ENCODE results near the gene PPP1R16B.
A peak's percentile ranks its signal among the peaks of the same experiment; 100 is the strongest.

PPP1R16B gene

GRCh38 chr20:38877483-38877882 lies 72.0 kb downstream of the PPP1R16B start:
- TF ChIP-seq, protein P1, sequence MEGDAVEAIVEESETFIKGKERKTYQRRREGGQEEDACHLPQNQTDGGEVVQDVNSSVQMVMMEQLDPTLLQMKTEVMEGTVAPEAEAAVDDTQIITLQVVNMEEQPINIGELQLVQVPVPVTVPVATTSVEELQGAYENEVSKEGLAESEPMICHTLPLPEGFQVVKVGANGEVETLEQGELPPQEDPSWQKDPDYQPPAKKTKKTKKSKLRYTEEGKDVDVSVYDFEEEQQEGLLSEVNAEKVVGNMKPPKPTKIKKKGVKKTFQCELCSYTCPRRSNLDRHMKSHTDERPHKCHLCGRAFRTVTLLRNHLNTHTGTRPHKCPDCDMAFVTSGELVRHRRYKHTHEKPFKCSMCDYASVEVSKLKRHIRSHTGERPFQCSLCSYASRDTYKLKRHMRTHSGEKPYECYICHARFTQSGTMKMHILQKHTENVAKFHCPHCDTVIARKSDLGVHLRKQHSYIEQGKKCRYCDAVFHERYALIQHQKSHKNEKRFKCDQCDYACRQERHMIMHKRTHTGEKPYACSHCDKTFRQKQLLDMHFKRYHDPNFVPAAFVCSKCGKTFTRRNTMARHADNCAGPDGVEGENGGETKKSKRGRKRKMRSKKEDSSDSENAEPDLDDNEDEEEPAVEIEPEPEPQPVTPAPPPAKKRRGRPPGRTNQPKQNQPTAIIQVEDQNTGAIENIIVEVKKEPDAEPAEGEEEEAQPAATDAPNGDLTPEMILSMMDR (IDR thresholded peaks at IDR 0.05; ENCODE audit: borderline replicate concordance, control extremely low read depth, extremely low read depth, insufficient read depth, missing control alignments) = no peak
- in situ Hi-C loops (cut with MboI; ENCODE audit: low sequenced_read_pairs, unreplicated experiment) = no loop called here
- no peak for DNase-seq (ENCODE audit: low spot score)

DNA sequence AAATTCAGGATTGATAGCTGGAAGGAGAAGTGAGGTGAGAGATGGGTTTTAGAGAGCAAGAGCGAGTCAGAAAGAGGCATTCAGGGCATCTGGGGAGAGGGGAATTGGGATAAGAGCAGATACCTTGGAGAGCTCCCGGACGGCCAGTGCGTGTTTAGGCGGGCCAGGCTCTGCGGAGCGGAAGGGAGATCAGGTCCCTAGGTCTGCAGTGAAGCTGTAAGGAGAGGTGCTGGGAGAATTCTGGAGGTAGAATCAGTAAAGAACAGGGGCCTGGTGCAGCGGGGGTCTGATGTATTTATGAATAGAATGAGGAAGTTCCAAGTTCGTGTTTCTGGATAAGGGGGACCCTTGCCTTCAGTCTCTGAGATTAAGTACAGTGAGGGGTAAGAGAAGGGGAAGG lies 73.4 kb downstream of the PPP1R16B start:
- in situ Hi-C loops (cut with MboI; ENCODE audit: low sequenced_read_pairs, unreplicated experiment) = no loop called here
- DNase-seq (ENCODE audit: low spot score) = no peak
- TF ChIP-seq, protein P1 (IDR thresholded peaks at IDR 0.05; ENCODE audit: borderline replicate concordance, control extremely low read depth, extremely low read depth, insufficient read depth, missing control alignments) = no peak

GRCh38 chr20:38880952-38881735 lies 75.6 kb downstream of the PPP1R16B start:
- TF ChIP-seq, protein P1 (IDR thresholded peaks at IDR 0.05; ENCODE audit: borderline replicate concordance, control extremely low read depth, extremely low read depth, insufficient read depth, missing control alignments) = peak; percentile 12
- in situ Hi-C loops (cut with MboI; ENCODE audit: low sequenced_read_pairs, unreplicated experiment) = no loop called here
- DNase-seq (ENCODE audit: low spot score) = no peak

GRCh38 chr20:38881806-38882440 lies 76.4 kb downstream of the PPP1R16B start:
- in situ Hi-C loops (cut with MboI; ENCODE audit: low sequenced_read_pairs, unreplicated experiment) = no loop called here
- DNase-seq (ENCODE audit: low spot score) = no peak
- TF ChIP-seq, protein P1 (IDR thresholded peaks at IDR 0.05; ENCODE audit: borderline replicate concordance, control extremely low read depth, extremely low read depth, insufficient read depth, missing control alignments) = no peak

DNA sequence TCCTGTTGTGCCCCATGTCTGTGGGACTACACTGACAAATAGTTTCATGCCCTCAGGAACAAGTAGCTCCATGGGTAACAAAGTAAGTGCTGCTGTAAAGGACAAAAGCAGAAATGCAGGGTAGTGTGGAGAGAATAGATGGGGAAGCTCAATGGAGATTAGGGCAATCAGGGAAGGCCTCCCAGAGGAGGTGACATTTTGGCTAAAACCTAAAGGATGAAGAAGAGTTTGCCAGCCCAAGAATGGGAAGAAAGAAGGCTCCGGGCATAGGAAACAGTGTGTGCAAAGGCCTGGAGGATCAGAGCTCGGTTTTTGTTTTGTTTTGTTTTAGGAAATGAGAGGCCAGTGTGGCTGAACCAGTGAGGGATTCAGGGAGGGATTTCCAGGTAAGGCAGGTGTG lies 77.1 kb downstream of the PPP1R16B start:
- TF ChIP-seq, protein P1 (IDR thresholded peaks at IDR 0.05; ENCODE audit: borderline replicate concordance, control extremely low read depth, extremely low read depth, insufficient read depth, missing control alignments) = no peak
- DNase-seq (ENCODE audit: low spot score) = no peak
- in situ Hi-C loops (cut with MboI; ENCODE audit: low sequenced_read_pairs, unreplicated experiment) = no loop called here

GRCh38 chr20:38883081-38883980 lies 77.8 kb downstream of the PPP1R16B start:
- no peak for DNase-seq (ENCODE audit: low spot score)
- in situ Hi-C loops (cut with MboI; ENCODE audit: low sequenced_read_pairs, unreplicated experiment) = no loop called here
- TF ChIP-seq, protein P1 (IDR thresholded peaks at IDR 0.05; ENCODE audit: borderline replicate concordance, control extremely low read depth, extremely low read depth, insufficient read depth, missing control alignments) = no peak
